ENCODE results near the gene MMAB.

DNA sequence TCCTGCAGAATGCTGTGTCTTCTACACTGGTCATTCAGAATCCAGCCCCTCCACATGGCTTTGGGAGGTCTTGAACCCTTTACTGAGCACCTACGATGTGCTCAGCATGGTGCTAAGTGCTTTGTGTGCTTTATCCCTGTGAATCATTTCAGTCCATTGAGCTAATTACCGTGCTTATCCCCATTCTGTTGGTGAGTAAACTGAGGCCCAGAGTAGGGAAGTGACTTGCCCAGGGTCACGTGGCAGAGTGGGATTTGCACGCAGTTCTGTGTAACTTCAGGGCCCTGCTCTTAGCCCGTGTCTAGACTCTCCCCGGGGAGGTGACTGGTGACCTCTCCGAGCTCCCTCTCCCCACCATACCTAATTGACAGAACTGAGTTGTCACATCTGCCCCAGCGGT, 27.7 kb upstream of the MMAB start:
- no peak for TF ChIP-seq TAF1 (IDR thresholded peaks at IDR 0.05; ENCODE audit: low read depth, low read length)
- TF ChIP-seq POU2F2 (IDR thresholded peaks at IDR 0.05; ENCODE audit: low read depth, low read length) = no peak
- no peak for TF ChIP-seq POLR2AphosphoS5 (IDR thresholded peaks at IDR 0.05; ENCODE audit: low read depth, low read length)
- no peak for TF ChIP-seq POLR2A (IDR thresholded peaks at IDR 0.05; ENCODE audit: low read depth, low read length)

Data from GM12891 (cell line).